ENCODE data around the gene GABRA4.

Gene GABRA4

GRCh38 chr4:46956451-46956850 is 36.9 kb downstream of the GABRA4 start:
- Histone ChIP-seq H3F3A (ENCODE audit: insufficient read depth, low read length) (no peaks in the 10 kb centered on the region), H3K9me2 (replicated peaks; ENCODE audit: insufficient read depth, low read length) (no peaks in the 10 kb centered on the region), H3K27ac (ENCODE audit: low read length) (no peak overlapping the region), H3K36me3 (replicated peaks; ENCODE audit: insufficient read depth, low read length) (no peaks in the 10 kb centered on the region), H3K9me3 (replicated peaks; ENCODE audit: insufficient read depth, low read length) (no peaks in the 10 kb centered on the region), H2AFZ (ENCODE audit: low read length) (no peak overlapping the region), H3K4me2 (ENCODE audit: low read depth, low read length) (no peak overlapping the region), H3K4me3 (ENCODE audit: low read length) (no peak overlapping the region), H3K27me3 (replicated peaks; ENCODE audit: insufficient read depth, low read length) (no peaks in the 10 kb centered on the region), H3K79me2 (ENCODE audit: low read length) (no peaks in the 10 kb centered on the region), H4K20me1 (ENCODE audit: insufficient read depth, low read length) (no peaks in the 10 kb centered on the region), H3K4me1 (ENCODE audit: low read length) (no peaks in the 10 kb centered on the region), H3K9ac (ENCODE audit: low read length) (no peak overlapping the region)
- TF ChIP-seq EZH2 (optimal IDR thresholded peaks at IDR 0.05; ENCODE audit: low read depth, low read length) (no peak), EZH2phosphoT487 (IDR thresholded peaks at IDR 0.05; ENCODE audit: low read length) (no peak)
- TF ChIP-seq, protein P1, sequence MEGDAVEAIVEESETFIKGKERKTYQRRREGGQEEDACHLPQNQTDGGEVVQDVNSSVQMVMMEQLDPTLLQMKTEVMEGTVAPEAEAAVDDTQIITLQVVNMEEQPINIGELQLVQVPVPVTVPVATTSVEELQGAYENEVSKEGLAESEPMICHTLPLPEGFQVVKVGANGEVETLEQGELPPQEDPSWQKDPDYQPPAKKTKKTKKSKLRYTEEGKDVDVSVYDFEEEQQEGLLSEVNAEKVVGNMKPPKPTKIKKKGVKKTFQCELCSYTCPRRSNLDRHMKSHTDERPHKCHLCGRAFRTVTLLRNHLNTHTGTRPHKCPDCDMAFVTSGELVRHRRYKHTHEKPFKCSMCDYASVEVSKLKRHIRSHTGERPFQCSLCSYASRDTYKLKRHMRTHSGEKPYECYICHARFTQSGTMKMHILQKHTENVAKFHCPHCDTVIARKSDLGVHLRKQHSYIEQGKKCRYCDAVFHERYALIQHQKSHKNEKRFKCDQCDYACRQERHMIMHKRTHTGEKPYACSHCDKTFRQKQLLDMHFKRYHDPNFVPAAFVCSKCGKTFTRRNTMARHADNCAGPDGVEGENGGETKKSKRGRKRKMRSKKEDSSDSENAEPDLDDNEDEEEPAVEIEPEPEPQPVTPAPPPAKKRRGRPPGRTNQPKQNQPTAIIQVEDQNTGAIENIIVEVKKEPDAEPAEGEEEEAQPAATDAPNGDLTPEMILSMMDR (IDR thresholded peaks at IDR 0.05; ENCODE audit: low read length): no peak
- no peak for DNase-seq

DNA sequence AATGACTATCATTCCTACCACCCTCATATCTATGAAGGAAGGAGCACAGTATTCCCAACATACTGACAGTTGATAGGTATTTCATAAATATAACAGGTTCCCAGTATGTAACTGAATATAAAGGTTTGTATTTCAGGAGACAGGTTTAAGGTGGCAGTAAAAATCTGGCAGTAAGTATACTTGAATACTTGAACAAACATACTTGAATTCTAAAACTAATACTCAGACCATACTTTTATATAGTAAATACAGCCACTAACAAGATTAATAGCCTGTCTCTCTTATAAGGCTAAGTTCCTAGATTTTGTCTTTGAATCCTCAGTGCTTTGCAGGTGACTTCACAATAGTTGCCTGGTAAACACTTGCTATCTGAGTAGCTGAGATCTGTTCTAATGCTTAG is 37.8 kb downstream of the GABRA4 start:
- Histone ChIP-seq H3K27me3 (replicated peaks; ENCODE audit: insufficient read depth, low read length) (no peaks in the 10 kb centered on the region), H3K9ac (ENCODE audit: low read length) (no peak overlapping the region), H3K27ac (ENCODE audit: low read length) (no peak overlapping the region), H2AFZ (ENCODE audit: low read length) (no peak overlapping the region), H3K4me3 (ENCODE audit: low read length) (no peak overlapping the region), H3K36me3 (replicated peaks; ENCODE audit: insufficient read depth, low read length) (no peaks in the 10 kb centered on the region), H3F3A (ENCODE audit: insufficient read depth, low read length) (no peaks in the 10 kb centered on the region), H3K9me3 (replicated peaks; ENCODE audit: insufficient read depth, low read length) (no peaks in the 10 kb centered on the region), H4K20me1 (ENCODE audit: insufficient read depth, low read length) (no peaks in the 10 kb centered on the region), H3K4me1 (ENCODE audit: low read length) (no peaks in the 10 kb centered on the region), H3K79me2 (ENCODE audit: low read length) (no peaks in the 10 kb centered on the region), H3K4me2 (ENCODE audit: low read depth, low read length) (no peak overlapping the region), H3K9me2 (replicated peaks; ENCODE audit: insufficient read depth, low read length) (no peaks in the 10 kb centered on the region)
- no peak for DNase-seq
- TF ChIP-seq, protein P1 (IDR thresholded peaks at IDR 0.05; ENCODE audit: low read length): no peak
- no peak for TF ChIP-seq EZH2phosphoT487 (IDR thresholded peaks at IDR 0.05; ENCODE audit: low read length)
- TF ChIP-seq EZH2 (optimal IDR thresholded peaks at IDR 0.05; ENCODE audit: low read depth, low read length): no peak

GRCh38 chr4:46954643-46955042 is 38.7 kb downstream of the GABRA4 start:
- no peak overlapping the region for H3K4me2 ChIP-seq (ENCODE audit: low read depth, low read length)
- H3K27ac ChIP-seq (ENCODE audit: low read length): no peak overlapping the region
- no peak overlapping the region for H2AFZ ChIP-seq (ENCODE audit: low read length)
- H3K36me3 ChIP-seq (replicated peaks; ENCODE audit: insufficient read depth, low read length): no peaks in the 10 kb centered on the region
- H3K9me3 ChIP-seq (replicated peaks; ENCODE audit: insufficient read depth, low read length): no peaks in the 10 kb centered on the region
- no peak for TF ChIP-seq EZH2 (optimal IDR thresholded peaks at IDR 0.05; ENCODE audit: low read depth, low read length)
- TF ChIP-seq, protein P1 (IDR thresholded peaks at IDR 0.05; ENCODE audit: low read length): no peak
- TF ChIP-seq EZH2phosphoT487 (IDR thresholded peaks at IDR 0.05; ENCODE audit: low read length): no peak
- no peaks in the 10 kb centered on the region for H3K27me3 ChIP-seq (replicated peaks; ENCODE audit: insufficient read depth, low read length)
- no peak overlapping the region for H3K9ac ChIP-seq (ENCODE audit: low read length)
- no peaks in the 10 kb centered on the region for H3K9me2 ChIP-seq (replicated peaks; ENCODE audit: insufficient read depth, low read length)
- no peak overlapping the region for H3K4me3 ChIP-seq (ENCODE audit: low read length)
- no peaks in the 10 kb centered on the region for H4K20me1 ChIP-seq (ENCODE audit: insufficient read depth, low read length)
- no peaks in the 10 kb centered on the region for H3F3A ChIP-seq (ENCODE audit: insufficient read depth, low read length)
- DNase-seq: no peak
- no peaks in the 10 kb centered on the region for H3K4me1 ChIP-seq (ENCODE audit: low read length)
- H3K79me2 ChIP-seq (ENCODE audit: low read length): no peaks in the 10 kb centered on the region

All from MM.1S (cell line).